Fibroblast of lung (primary cell): ENCODE results near the gene APOL3.

ENCODE experiments used
- CTCF ChIP-seq, 2 donors: IDR thresholded peaks in 1 of 2; conservative IDR thresholded peaks in 1 of 2; 1 replicate in 1 of 2; 2 replicates in 1 of 2; pipeline ENCODE4 v1.5.1; 2011 to 2012; ENCODE audit warnings: low read length in 2 of 2, control low read depth in 1 of 2, inconsistent platforms in 1 of 2, low read depth in 1 of 2, mild to moderate bottlenecking in 1 of 2
- EZH2 ChIP-seq: IDR thresholded peaks from 2 replicates; pipeline ENCODE4 v1.5.1; 2012; ENCODE audit warnings: low read length, control low read depth, mild to moderate bottlenecking; ENCODE audit errors: missing control alignments

- no peak for TF ChIP-seq CTCF (conservative IDR thresholded peaks at IDR 0.05 in 1 of 2, IDR thresholded peaks at IDR 0.05 in 1 of 2; ENCODE audit: low read depth in 1 of 2, low read length in 2 of 2)
- TF ChIP-seq EZH2 = no peak
Measured at GRCh38 chr22:36152088-36152487, 8.5 kb downstream of the APOL3 start.
